Mesenteric fat pad (tissue), 1 donor: Measurements from ENCODE around the gene IDI1. TPM values are rescaled to one million over a fixed set of nuclear protein-coding genes. Genes with fewer than 3 reads are reported as not detected.
A peak's percentile ranks its signal among the peaks of the same experiment; 100 is the strongest.

Experiments used
- DNase-seq: peaks from one replicate; pipeline ENCODE4 v3.0.0-alpha.2; 2020; ENCODE audit warnings: low spot score
- total RNA-seq: library from RNA; stranded (reverse); fragmentation: NEBNext Ultra II Directional; extraction: Animal tissue kit (Norgen Biotek cat#: 25700); gene quantifications from one replicate; pipeline ENCODE4 v1.2.1, GENCODE V29; 2021
- donor health status: DM: yes; HTN: yes; CAD: no.

Gene IDI1
- total RNA-seq, 1 donor from 2014 or later, result 32.3 TPM

DNA sequence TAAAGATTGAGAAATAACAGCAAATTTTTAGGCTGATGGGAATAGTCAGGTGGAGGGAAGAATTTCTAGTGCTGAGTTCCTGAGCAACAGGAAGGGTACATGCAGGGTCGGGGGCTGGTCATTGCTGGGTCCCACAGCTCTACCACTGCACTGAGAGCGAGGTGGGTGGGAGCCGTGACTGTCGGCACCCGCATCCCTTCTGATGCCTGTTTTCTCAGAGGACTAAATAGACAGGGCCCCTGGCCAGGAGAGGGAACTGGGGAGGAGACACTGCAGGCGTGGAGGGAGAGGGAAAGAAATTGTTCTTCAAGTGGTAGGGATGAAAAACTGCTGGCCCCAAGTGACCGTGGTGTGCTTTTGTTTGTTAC lies 53.4 kb downstream of the IDI1 start:
- DNase-seq, result peak; percentile 37

DNA sequence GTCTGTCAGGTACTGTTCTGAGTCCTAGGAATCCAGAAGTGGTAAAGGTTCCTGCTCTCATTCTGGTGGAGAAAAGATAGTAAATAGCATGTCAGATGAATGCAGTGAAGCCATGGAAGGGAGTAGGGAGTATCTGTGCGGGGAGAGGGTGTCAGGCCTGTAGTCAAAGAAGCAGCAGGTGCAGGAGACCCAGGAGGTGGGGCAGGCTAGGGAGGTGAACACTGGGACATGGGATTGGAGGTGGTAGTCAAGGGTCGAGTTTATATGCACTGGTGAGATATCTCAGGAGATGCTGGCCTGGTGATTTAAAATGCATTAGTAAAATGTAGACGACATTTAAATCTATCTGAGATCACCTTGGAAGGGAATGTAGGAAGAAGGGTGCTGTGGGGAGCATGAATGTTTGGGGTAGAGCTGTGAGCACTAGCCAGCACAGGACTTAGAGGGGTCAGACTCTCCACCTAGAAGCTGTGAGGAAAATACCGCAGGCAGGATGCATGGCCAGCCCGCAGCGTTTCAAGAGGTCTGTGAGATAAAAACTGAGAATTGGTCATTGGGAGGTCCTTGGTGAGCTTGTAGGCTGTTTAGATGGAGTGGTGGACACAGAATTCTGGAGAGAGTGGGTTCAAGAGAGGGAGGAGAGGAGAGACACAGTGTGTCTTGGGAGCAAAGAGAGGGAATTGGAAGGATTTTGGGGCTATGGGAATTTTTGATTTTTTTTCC lies 53.9 kb downstream of the IDI1 start:
- peak; percentile 28 for DNase-seq

DNA sequence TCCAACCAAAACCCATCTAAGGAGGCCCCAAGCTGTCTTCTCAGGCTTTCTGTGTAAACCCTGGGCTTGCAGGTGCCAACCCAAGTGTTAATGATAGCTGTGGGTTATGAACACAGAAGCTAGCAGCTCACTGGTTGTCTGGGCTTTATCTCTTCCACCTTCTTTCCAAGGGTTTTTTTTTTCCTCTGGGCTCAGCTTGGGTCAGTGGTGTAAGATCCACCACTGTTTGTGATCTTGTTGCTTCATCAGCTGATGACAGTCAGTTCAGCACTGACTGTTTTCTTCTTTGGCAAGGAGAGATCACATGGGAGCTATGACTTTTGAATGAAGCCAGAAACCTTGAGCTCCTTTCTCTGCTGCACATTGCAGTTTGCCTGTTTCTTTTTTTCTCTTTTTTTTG lies 56.0 kb downstream of the IDI1 start:
- DNase-seq, result no peak

DNA sequence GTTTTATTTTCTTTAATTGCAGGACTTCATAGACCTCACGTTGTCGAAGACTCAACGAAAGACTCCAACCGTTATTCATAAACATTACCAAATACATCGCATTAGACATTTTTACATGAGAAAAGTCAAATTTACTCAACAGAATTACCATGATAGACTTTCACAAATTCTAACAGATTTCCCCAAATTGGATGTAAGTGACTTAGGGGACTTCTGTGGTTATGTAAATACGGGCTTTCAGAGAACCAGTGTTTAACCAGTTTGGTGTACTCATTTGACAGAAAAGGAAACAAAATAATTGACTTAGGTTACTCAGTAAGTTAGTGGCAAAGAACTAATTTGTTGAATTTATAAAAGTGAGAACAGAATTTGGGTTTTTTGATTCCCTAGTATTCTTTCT lies 56.5 kb downstream of the IDI1 start:
- DNase-seq, result no peak

DNA sequence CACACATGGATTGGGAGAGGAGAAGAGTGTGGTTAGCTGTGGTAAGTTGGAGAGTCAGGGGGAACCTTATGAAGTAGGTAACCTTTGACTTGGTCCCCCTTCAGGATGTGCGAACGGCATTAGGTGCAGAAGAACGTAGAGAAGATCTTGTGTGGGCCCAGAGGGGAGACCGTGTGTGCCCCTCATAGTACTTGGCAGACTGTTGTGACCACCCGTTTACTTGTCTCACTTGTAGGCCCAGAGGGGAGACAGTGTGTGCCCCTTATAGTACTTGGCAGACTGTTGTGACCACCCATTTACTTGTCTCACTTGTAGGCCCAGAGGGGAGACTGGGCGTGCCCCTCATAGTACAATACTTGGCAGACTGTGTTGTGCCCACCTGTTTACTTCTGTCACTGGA lies 58.1 kb downstream of the IDI1 start:
- no peak for DNase-seq

Other genes with a start within 250 kb of the IDI1 start
- 74.7 TPM for gene LARP4B, start 117.4 kb downstream of the IDI1 start, total RNA-seq
- gene GTPBP4, start 60.7 kb downstream of the IDI1 start, total RNA-seq, result 59.9 TPM
- gene IDI2, start 23.3 kb downstream of the IDI1 start, total RNA-seq, result not detected
- gene WDR37, start 7.3 kb upstream of the IDI1 start, total RNA-seq, result 17.1 TPM